A673 (cell line): ENCODE results near the gene CBL. TPM values are rescaled to one million over a fixed set of nuclear protein-coding genes. Genes with fewer than 3 reads are reported as not detected.

Experiments used
- BruUV-seq: library from RNA; stranded (reverse); fragments of 400-500 nt; replicated peaks from 2 replicates; lab custom pipeline; 2021; lab: Mats Ljungman, UMichigan
- CTCF ChIA-PET: fragments of 300-600 bp; sonication (Branson Sonifier 250); formaldehyde crosslinking; loops from one replicate; lab custom pipeline; 2022; ENCODE audit warnings: antibody characterized with exemption; lab: Charles Lee
- POLR2A ChIA-PET: fragments of 300-600 bp; sonication (Branson Sonifier 250); formaldehyde crosslinking; loops from one replicate; lab custom pipeline; 2022; ENCODE audit warnings: antibody characterized with exemption; ENCODE audit not compliant: low non-redundant PET; lab: Charles Lee
- DNase-seq: peaks from one replicate; pipeline ENCODE4 v3.0.0-alpha.2; 2015; ENCODE audit warnings: low spot score
- H3K27ac ChIP-seq: fragments of 200-600 bp; sonication (generic); 2 replicates; pipeline ENCODE4 v1.5.1; 2016; ENCODE audit warnings: mixed run types, low read depth, mild to moderate bottlenecking, mixed read lengths, antibody characterized with exemption, low read length; ENCODE audit not compliant: poor library complexity, severe bottlenecking
- H3K27me3 ChIP-seq: fragments of 200-600 bp; sonication (generic); replicated peaks from 2 replicates; pipeline ENCODE4 v1.6.1; 2017; ENCODE audit warnings: mixed run types, low read depth, mild to moderate bottlenecking, mixed read lengths, antibody characterized with exemption, low read length; ENCODE audit not compliant: insufficient read depth, poor library complexity
- H3K36me3 ChIP-seq: fragments of 200-600 bp; sonication (generic); 2 replicates; pipeline ENCODE4 v1.6.1; 2016; ENCODE audit warnings: mixed run types, mild to moderate bottlenecking, mixed read lengths, antibody characterized with exemption, low read length; ENCODE audit not compliant: insufficient read depth, poor library complexity, severe bottlenecking
- H3K4me1 ChIP-seq: fragments of 200-600 bp; sonication (generic); 2 replicates; pipeline ENCODE4 v1.6.1; 2017; ENCODE audit warnings: mixed run types, mild to moderate bottlenecking, mixed read lengths, antibody characterized with exemption, low read length; ENCODE audit not compliant: insufficient read depth, poor library complexity, severe bottlenecking
- H3K4me3 ChIP-seq: fragments of 200-600 bp; sonication (generic); 2 replicates; pipeline ENCODE4 v1.5.1; 2016; ENCODE audit warnings: low read depth, mixed run types, mild to moderate bottlenecking, mixed read lengths, low read length; ENCODE audit not compliant: poor library complexity, severe bottlenecking
- H3K9me3 ChIP-seq: fragments of 200-600 bp; sonication (generic); 2 replicates; pipeline ENCODE4 v1.6.1; 2016; ENCODE audit warnings: mixed run types, low read depth, mild to moderate bottlenecking, mixed read lengths, antibody characterized with exemption, low read length; ENCODE audit not compliant: poor library complexity, severe bottlenecking
- EZH2 ChIP-seq: fragments of 200-600 bp; sonication (generic); IDR thresholded peaks from 2 replicates; pipeline ENCODE4 v1.6.1; 2017; ENCODE audit warnings: borderline replicate concordance, low read depth, mild to moderate bottlenecking, mixed read lengths, antibody characterized with exemption, low read length; ENCODE audit not compliant: poor library complexity, severe bottlenecking
- intact Hi-C: fragments of 100-400 bp; cut with micrococcal nuclease; formaldehyde crosslinking; loops from one replicate; pipeline ENCODE4 v1.10.0; 2022; ENCODE audit not compliant: unreplicated experiment
- total RNA-seq: library from RNA; stranded (reverse); gene quantifications from 2 replicates; pipeline ENCODE4 v1.2.3, GENCODE V29; 2021
- TF ChIP-seq, protein P1 (sequence below): fragments of 300-800, 200-600 bp; sonication (generic); conservative IDR thresholded peaks from 2 replicates; pipeline ENCODE4 v1.5.1; 2017; ENCODE audit warnings: low read depth, mild to moderate bottlenecking, antibody characterized with exemption, low read length, moderate library complexity, mixed read lengths

Gene CBL
- total RNA-seq, 1 experiment from 2014 or later = 40.7 TPM

DNA sequence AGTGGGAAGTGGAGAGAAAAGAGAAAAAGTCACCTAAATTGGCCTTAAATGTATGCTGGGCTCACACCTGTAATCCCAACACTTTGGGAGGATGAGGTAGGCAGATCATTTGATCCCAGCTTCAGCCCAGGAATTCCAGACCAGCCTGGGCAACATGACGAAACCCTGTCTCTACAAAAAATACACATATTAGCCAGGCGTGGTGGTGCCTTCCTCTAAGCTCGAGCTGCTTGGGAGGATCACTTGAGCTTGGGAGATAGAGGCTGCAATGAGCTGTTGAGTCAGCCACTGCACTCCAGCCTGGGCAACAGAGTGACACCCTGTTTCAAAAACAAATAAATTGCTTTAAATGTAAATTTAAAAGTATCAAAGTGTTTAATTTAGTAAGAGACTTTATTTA lies 3.9 kb downstream of the CBL start:
- CTCF ChIA-PET = interaction anchor here (0.7 kb wide), 1 partner anchor 37 kb away, joined by 3 read pairs; no protein-coding TSS in a partner anchor
- no peak for TF ChIP-seq EZH2
- TF ChIP-seq, protein P1, sequence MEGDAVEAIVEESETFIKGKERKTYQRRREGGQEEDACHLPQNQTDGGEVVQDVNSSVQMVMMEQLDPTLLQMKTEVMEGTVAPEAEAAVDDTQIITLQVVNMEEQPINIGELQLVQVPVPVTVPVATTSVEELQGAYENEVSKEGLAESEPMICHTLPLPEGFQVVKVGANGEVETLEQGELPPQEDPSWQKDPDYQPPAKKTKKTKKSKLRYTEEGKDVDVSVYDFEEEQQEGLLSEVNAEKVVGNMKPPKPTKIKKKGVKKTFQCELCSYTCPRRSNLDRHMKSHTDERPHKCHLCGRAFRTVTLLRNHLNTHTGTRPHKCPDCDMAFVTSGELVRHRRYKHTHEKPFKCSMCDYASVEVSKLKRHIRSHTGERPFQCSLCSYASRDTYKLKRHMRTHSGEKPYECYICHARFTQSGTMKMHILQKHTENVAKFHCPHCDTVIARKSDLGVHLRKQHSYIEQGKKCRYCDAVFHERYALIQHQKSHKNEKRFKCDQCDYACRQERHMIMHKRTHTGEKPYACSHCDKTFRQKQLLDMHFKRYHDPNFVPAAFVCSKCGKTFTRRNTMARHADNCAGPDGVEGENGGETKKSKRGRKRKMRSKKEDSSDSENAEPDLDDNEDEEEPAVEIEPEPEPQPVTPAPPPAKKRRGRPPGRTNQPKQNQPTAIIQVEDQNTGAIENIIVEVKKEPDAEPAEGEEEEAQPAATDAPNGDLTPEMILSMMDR = no peak
- H3K4me3 ChIP-seq = no peak overlapping the region
- intact Hi-C loops = no loop called here
- no peak overlapping the region for H3K27ac ChIP-seq
- H3K4me1 ChIP-seq = peaks cover 6% of the 10 kb centered on the region
- H3K27me3 ChIP-seq = no peaks in the 10 kb centered on the region
- DNase-seq = no peak
- H3K9me3 ChIP-seq = no peaks in the 10 kb centered on the region
- POLR2A ChIA-PET = interaction anchor here (0.6 kb wide), 1 partner anchor 115 kb away, joined by 3 read pairs; no protein-coding TSS in a partner anchor
- no peaks in the 10 kb centered on the region for H3K36me3 ChIP-seq
- no TSS peak for BruUV-seq

DNA sequence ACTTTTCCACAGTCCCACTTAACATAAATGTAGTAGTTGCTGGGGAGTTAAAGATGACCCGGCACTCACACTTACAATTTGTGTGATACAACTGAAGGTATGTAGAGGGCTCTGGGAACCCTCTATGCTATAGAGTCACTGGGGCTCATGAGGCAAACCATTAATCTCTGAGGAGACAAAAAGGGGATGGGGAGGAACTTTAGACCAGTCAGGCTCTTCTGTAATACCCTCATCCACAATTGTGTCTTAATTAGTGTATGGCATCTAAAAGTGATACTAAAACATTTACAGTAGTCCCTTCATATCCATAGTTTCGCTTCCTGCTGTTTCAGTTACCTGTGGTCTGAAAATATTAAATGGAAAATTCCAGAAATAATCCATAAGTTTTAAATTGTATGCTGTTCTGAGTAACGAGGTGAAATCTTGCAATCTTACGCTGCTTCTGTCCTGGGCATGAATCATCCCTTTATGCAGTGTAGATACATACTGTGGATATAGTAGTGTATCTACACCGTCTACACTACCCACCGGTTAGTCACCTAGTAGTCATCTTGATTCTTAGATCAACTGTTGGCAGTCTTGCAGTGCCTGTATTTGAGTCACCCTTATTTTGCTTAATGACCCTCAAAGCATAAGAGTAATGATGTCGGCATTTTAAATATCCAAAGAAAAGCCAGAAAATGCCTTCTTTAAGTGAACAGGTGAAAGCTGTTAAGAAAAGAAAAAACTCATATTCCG lies 12.2 kb downstream of the CBL start:
- H3K4me3 ChIP-seq = no peak overlapping the region

DNA sequence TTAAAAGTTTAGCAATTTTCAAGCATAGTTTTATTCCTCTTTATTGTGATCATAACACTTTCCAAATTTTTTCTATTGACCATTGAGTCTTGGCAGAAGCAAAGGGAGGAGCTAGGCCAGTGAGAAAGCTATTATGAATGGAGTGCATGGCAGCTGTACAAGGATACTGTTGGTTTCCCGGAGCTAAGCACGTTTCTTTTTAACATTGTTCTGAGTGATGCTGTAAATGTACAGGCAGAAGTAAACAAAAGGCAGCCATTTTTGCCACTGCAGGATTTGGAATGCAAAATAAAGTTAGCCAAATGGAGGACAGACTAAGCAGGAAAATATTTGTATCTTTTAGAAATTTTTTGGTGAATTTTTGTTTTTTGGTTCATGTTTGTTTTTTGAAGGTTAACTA lies 16.2 kb downstream of the CBL start:
- Histone ChIP-seq H3K27me3 (no peaks in the 10 kb centered on the region), H3K4me1 (no peaks in the 10 kb centered on the region), H3K36me3 (no peaks in the 10 kb centered on the region), H3K27ac (no peak overlapping the region), H3K4me3 (no peak overlapping the region), H3K9me3 (no peaks in the 10 kb centered on the region)
- TF ChIP-seq EZH2 = no peak
- TF ChIP-seq, protein P1 = no peak
- CTCF ChIA-PET = interaction anchor here (1.2 kb wide), 1 partner anchor 16 kb away, joined by 3 read pairs; the partner anchor contains the start of gene CBL
- no TSS peak for BruUV-seq
- POLR2A ChIA-PET = no interaction called here
- peak; percentile 40 for DNase-seq
- intact Hi-C loops = no loop called here

More for the DNA sequence above, 12.2 kb downstream of the CBL start:
- BruUV-seq = no TSS peak
- H3K27ac ChIP-seq = no peak overlapping the region
- H3K36me3 ChIP-seq = no peaks in the 10 kb centered on the region
- TF ChIP-seq EZH2 = no peak
- TF ChIP-seq, protein P1 = no peak
- intact Hi-C loops = no loop called here
- POLR2A ChIA-PET = no interaction called here
- no peaks in the 10 kb centered on the region for H3K27me3 ChIP-seq
- peak; percentile 31 for DNase-seq
- CTCF ChIA-PET = no interaction called here
- H3K9me3 ChIP-seq = no peaks in the 10 kb centered on the region
- H3K4me1 ChIP-seq = no peaks in the 10 kb centered on the region
